Keratinocyte (primary cell): Measurements from ENCODE around the gene CYSTM1.

Source experiments
- EZH2 ChIP-seq: IDR thresholded peaks from one replicate; pipeline ENCODE4 v1.6.1; 2012; ENCODE audit warnings: inconsistent platforms, mild to moderate bottlenecking, low read length, moderate library complexity
- TF ChIP-seq, protein P1 (sequence below), 3 experiments: IDR thresholded peaks in 1 of 3; conservative IDR thresholded peaks in 1 of 3; optimal IDR thresholded peaks in 1 of 3; 2 replicates in 2 of 3; 3 replicates in 1 of 3; pipeline versions ENCODE3 to v1.5.1; 2011; ENCODE audit warnings: low read length in 3 of 3, mild to moderate bottlenecking in 3 of 3, moderate library complexity in 2 of 3, control low read depth in 1 of 3, inconsistent platforms in 1 of 3; ENCODE audit not compliant: insufficient read depth in 2 of 3; ENCODE audit errors: extremely low read depth in 1 of 3

DNA sequence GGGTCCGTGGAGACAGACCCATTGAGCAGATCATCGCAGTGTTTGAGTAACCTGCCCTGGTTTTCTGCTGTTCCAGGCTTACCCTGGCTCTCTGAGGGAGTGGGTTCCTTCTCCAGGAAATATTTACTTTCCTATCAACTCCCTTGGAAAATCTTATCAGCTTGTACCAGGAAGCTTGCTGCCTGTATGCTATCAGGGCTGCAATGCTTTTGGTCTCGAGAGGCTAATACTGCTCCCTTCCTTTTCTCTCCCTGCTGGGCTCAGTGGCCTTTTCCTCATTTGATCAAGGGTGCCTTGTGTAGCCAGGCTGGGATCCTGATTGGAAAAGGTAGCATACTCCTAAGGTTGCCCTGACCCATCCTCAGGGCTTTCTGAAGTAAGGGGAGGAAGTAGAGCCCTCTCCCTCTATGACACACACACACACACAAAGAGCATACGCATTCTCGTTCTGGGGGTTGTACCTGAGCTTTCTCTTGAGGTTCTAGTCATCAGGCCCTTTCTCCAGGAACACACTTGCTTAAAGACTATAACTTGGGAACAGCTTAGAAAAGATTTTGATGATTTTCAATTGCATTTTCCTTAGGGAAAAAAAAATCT, 41.6 kb downstream of the CYSTM1 start:
- TF ChIP-seq, protein P1, sequence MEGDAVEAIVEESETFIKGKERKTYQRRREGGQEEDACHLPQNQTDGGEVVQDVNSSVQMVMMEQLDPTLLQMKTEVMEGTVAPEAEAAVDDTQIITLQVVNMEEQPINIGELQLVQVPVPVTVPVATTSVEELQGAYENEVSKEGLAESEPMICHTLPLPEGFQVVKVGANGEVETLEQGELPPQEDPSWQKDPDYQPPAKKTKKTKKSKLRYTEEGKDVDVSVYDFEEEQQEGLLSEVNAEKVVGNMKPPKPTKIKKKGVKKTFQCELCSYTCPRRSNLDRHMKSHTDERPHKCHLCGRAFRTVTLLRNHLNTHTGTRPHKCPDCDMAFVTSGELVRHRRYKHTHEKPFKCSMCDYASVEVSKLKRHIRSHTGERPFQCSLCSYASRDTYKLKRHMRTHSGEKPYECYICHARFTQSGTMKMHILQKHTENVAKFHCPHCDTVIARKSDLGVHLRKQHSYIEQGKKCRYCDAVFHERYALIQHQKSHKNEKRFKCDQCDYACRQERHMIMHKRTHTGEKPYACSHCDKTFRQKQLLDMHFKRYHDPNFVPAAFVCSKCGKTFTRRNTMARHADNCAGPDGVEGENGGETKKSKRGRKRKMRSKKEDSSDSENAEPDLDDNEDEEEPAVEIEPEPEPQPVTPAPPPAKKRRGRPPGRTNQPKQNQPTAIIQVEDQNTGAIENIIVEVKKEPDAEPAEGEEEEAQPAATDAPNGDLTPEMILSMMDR (optimal IDR thresholded peaks at IDR 0.05 in 1 of 3, IDR thresholded peaks at IDR 0.05 in 1 of 3, conservative IDR thresholded peaks at IDR 0.05 in 1 of 3; ENCODE audit: extremely low read depth in 1 of 3, insufficient read depth in 2 of 3, low read length in 3 of 3) = no peak
- TF ChIP-seq EZH2 = no peak
